GM19328 (cell line): ENCODE results near the gene PCDHGB5.
"Not testable (repeated sequence)": the region's sequence is repeated elsewhere in the genome, so short reads cannot be mapped to it uniquely, and the experiment has no call there.

ENCODE experiments used
- ATAC-seq: cut with Tn5 transposase; IDR thresholded peaks from one replicate; pipeline ENCODE4 v1.9.1; 2021; ENCODE audit warnings: mild to moderate bottlenecking, moderate library complexity; ENCODE audit not compliant: unreplicated experiment

The PCDHGB5 gene

GRCh38 chr5:141375444-141376155 is 22.1 kb upstream of the PCDHGB5 start:
- not testable (repeated sequence) for ATAC-seq

- no peak for ATAC-seq
These were observed 15.1 kb upstream of the PCDHGB5 start, which contains the start of gene PCDHGA7 for GRCh38 chr5:141382469-141383294. PCDHGA7 (plus strand) TSS chr5:141382742; CDS start chr5:141382900, 158 bp downstream.

- no peak for ATAC-seq
These were observed 14.4 kb upstream of the PCDHGB5 start for GRCh38 chr5:141383345-141383744.

GRCh38 chr5:141384471-141385267 is 13.1 kb upstream of the PCDHGB5 start:
- ATAC-seq: no peak

GRCh38 chr5:141387557-141388311 is 10.0 kb upstream of the PCDHGB5 start, which contains the start of gene PCDHGB4:
PCDHGB4 (plus strand) TSS chr5:141387698; CDS start chr5:141387885, 187 bp downstream.
- ATAC-seq: not testable (repeated sequence)

GRCh38 chr5:141388661-141389060 is 9.1 kb upstream of the PCDHGB5 start:
- no peak for ATAC-seq

GRCh38 chr5:141389153-141390042 is 8.3 kb upstream of the PCDHGB5 start:
- ATAC-seq: no peak

GRCh38 chr5:141392429-141393198 is 5.1 kb upstream of the PCDHGB5 start, which contains the start of gene PCDHGA8:
PCDHGA8 (plus strand) TSS chr5:141392633; CDS start chr5:141392814, 181 bp downstream.
- no peak for ATAC-seq

- ATAC-seq: no peak
These were observed 4.5 kb upstream of the PCDHGB5 start for GRCh38 chr5:141393267-141393666.

GRCh38 chr5:141394401-141395187 is 3.2 kb upstream of the PCDHGB5 start:
- ATAC-seq: not testable (repeated sequence)

GRCh38 chr5:141398608-141399007 is 861 bp downstream of the PCDHGB5 start:
- no peak for ATAC-seq

GRCh38 chr5:141399555-141400258 is 2.0 kb downstream of the PCDHGB5 start:
- no peak for ATAC-seq

GRCh38 chr5:141402553-141403243 is 5.0 kb downstream of the PCDHGB5 start, which contains the start of gene PCDHGA9:
PCDHGA9 (plus strand) TSS chr5:141402778; CDS start chr5:141402953, 175 bp downstream.
- ATAC-seq: no peak

GRCh38 chr5:141403387-141403786 is 5.6 kb downstream of the PCDHGB5 start:
- no peak for ATAC-seq

- peak; percentile 76 for ATAC-seq
These were observed 10.2 kb downstream of the PCDHGB5 start, which contains the start of gene PCDHGB6 for GRCh38 chr5:141407790-141408505. PCDHGB6 (plus strand) TSS chr5:141408021; CDS start chr5:141408203, 182 bp downstream.
